ENCODE data around the gene BEST1. TPM values are rescaled to one million over a fixed set of nuclear protein-coding genes. Genes with fewer than 3 reads are reported as not detected.

BEST1 gene
- total and polyA plus RNA-seq, 2 of the 13 experiments (the other 11 are each of a cell fraction or from before 2014, with no cell fraction given) = 0.09 to 0.65 TPM

DNA sequence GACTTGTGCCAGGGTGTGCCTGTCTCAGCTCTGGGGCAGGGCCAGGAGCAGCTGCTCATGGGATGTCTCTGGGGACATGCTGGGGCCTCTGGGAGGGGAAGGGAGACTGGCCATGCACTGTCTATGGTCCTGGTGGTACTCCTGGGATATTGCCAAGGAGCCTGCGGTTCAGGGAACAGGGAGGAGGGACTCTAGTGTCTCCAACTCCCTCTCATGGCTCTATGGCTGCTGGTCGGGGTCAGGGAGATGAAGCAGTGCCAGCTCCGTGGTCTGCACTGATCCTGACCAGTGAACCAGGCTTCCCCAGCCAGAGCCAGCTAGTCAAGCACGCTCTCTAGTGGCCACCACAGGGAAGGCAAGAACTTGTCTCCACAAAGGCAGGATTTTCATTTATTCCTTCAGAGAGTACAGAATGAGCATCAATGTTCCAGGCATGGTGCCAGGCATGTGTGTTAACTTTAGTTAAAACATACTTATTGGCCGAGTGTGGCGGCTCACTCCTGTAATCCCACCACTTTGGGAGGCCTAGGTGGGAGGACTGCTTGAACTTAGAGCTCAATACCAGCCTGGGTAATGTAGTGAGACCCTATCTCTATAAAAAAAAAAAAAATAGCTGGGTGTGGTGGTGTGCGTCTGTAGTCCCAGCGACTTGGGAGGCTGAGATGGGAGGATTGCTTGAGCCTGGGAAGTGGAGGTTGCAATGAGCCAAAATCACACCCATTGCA, 2.5 kb upstream of the BEST1 start (continued):
- TF ChIP-seq HNF1A (IDR thresholded peaks at IDR 0.05; ENCODE audit: low read depth) (no peak), HNF1A (CRISPR knock-in tag; IDR thresholded peaks at IDR 0.05; ENCODE audit: borderline replicate concordance) (no peak), ZBTB21 (CRISPR knock-in tag; IDR thresholded peaks at IDR 0.05) (no peak), SP5 (CRISPR knock-in tag; IDR thresholded peaks at IDR 0.05; ENCODE audit: borderline replicate concordance, low read depth) (no peak), ZBTB1 (CRISPR knock-in tag; IDR thresholded peaks at IDR 0.05; ENCODE audit: borderline replicate concordance) (no peak), TMF1 (CRISPR knock-in tag; IDR thresholded peaks at IDR 0.05; ENCODE audit: low read depth) (no peak), MZF1 (CRISPR knock-in tag; IDR thresholded peaks at IDR 0.05; ENCODE audit: borderline replicate concordance) (no peak), RORA (CRISPR knock-in tag; IDR thresholded peaks at IDR 0.05) (no peak), EZH2 (conservative IDR thresholded peaks at IDR 0.05; ENCODE audit: low read depth, low read length) (no peak), ADNP (CRISPR knock-in tag; IDR thresholded peaks at IDR 0.05) (no peak), POLR2AphosphoS2 (IDR thresholded peaks at IDR 0.05; ENCODE audit: low read depth, low read length) (no peak), HNF4A (CRISPR knock-in tag; IDR thresholded peaks at IDR 0.05) (no peak)
- TF ChIP-seq, protein P1, sequence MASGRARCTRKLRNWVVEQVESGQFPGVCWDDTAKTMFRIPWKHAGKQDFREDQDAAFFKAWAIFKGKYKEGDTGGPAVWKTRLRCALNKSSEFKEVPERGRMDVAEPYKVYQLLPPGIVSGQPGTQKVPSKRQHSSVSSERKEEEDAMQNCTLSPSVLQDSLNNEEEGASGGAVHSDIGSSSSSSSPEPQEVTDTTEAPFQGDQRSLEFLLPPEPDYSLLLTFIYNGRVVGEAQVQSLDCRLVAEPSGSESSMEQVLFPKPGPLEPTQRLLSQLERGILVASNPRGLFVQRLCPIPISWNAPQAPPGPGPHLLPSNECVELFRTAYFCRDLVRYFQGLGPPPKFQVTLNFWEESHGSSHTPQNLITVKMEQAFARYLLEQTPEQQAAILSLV (CRISPR knock-in tag; IDR thresholded peaks at IDR 0.05; ENCODE audit: borderline replicate concordance) = no peak
- TF ChIP-seq, protein P2, sequence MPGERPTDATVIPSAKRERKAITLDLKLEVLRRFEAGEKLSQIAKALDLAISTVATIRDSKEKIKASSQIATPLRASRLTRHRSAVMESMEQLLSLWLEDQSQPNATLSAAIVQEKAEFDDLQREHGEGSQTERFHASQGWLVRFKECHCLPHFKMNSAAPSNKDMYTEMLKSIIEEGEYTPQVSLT (CRISPR knock-in tag; IDR thresholded peaks at IDR 0.05; ENCODE audit: borderline replicate concordance, low read depth) = no peak
- TF ChIP-seq, protein P3, sequence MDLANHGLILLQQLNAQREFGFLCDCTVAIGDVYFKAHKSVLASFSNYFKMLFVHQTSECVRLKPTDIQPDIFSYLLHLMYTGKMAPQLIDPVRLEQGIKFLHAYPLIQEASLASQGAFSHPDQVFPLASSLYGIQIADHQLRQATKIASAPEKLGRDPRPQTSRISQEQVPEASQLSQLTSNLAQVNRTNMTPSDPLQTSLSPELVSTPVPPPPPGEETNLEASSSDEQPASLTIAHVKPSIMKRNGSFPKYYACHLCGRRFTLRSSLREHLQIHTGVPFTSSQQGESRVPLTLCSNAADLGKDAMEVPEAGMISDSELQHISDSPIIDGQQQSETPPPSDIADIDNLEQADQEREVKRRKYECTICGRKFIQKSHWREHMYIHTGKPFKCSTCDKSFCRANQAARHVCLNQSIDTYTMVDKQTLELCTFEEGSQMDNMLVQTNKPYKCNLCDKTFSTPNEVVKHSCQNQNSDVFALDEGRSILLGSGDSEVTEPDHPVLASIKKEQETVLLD (CRISPR knock-in tag; IDR thresholded peaks at IDR 0.05; ENCODE audit: low read depth) = no peak
- TF ChIP-seq, protein P4, sequence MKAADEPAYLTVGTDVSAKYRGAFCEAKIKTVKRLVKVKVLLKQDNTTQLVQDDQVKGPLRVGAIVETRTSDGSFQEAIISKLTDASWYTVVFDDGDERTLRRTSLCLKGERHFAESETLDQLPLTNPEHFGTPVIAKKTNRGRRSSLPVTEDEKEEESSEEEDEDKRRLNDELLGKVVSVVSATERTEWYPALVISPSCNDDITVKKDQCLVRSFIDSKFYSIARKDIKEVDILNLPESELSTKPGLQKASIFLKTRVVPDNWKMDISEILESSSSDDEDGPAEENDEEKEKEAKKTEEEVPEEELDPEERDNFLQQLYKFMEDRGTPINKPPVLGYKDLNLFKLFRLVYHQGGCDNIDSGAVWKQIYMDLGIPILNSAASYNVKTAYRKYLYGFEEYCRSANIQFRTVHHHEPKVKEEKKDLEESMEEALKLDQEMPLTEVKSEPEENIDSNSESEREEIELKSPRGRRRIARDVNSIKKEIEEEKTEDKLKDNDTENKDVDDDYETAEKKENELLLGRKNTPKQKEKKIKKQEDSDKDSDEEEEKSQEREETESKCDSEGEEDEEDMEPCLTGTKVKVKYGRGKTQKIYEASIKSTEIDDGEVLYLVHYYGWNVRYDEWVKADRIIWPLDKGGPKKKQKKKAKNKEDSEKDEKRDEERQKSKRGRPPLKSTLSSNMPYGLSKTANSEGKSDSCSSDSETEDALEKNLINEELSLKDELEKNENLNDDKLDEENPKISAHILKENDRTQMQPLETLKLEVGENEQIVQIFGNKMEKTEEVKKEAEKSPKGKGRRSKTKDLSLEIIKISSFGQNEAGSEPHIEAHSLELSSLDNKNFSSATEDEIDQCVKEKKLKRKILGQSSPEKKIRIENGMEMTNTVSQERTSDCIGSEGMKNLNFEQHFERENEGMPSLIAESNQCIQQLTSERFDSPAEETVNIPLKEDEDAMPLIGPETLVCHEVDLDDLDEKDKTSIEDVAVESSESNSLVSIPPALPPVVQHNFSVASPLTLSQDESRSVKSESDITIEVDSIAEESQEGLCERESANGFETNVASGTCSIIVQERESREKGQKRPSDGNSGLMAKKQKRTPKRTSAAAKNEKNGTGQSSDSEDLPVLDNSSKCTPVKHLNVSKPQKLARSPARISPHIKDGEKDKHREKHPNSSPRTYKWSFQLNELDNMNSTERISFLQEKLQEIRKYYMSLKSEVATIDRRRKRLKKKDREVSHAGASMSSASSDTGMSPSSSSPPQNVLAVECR (CRISPR knock-in tag; IDR thresholded peaks at IDR 0.05; ENCODE audit: borderline replicate concordance) = peak; percentile 23; the same call in 1 of the 2 replicates
